BE2C (cell line): ENCODE measurements around the gene SEC16A.

Source experiments
- DNase-seq: peaks from one replicate; pipeline ENCODE4 v3.0.0-alpha.2; 2020
- H3K27me3 ChIP-seq: fragments of 250-450 bp; sonication (Bioruptor Pico); 2 replicates; pipeline ENCODE4 v1.5.1; 2020; ENCODE audit warnings: mild to moderate bottlenecking
- H3K36me3 ChIP-seq: fragments of 250-450 bp; sonication (Bioruptor Pico); 2 replicates; pipeline ENCODE4 v1.5.1; 2020; ENCODE audit warnings: mild to moderate bottlenecking
- H3K4me1 ChIP-seq: fragments of 250-450 bp; sonication (Bioruptor Pico); 2 replicates; pipeline ENCODE4 v1.5.1; 2020
- H3K4me3 ChIP-seq: 2 replicates; pipeline ENCODE4 v1.5.1; 2011; ENCODE audit warnings: low read depth, low read length
- H3K9me3 ChIP-seq: fragments of 250-450 bp; sonication (Bioruptor Pico); 2 replicates; pipeline ENCODE4 v1.5.1; 2020
- TF ChIP-seq, protein P1 (sequence below): IDR thresholded peaks from 2 replicates; pipeline ENCODE4 v1.5.1; 2012; ENCODE audit warnings: mild to moderate bottlenecking, low read depth, low read length

Gene SEC16A

DNA sequence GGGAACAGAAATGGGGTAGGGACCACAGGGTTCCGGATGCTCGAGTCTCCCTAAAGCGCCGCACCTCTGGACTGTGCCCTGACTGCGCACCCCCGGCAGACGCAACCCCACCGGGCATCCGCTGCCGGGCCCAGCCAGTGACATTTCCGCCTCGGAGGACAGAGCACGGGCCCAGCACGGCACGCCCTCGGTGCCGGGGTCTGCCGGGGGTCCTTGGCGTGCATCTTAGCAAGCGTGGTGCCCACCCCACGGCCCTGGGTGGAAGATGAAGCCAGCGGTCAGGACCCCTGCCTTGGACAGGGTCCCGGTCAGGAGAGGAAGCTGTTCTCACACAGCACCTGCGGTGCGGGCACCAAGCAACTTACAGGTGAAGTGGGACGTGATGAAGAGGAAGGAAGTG lies 50.2 kb downstream of the SEC16A start:
- TF ChIP-seq, protein P1, sequence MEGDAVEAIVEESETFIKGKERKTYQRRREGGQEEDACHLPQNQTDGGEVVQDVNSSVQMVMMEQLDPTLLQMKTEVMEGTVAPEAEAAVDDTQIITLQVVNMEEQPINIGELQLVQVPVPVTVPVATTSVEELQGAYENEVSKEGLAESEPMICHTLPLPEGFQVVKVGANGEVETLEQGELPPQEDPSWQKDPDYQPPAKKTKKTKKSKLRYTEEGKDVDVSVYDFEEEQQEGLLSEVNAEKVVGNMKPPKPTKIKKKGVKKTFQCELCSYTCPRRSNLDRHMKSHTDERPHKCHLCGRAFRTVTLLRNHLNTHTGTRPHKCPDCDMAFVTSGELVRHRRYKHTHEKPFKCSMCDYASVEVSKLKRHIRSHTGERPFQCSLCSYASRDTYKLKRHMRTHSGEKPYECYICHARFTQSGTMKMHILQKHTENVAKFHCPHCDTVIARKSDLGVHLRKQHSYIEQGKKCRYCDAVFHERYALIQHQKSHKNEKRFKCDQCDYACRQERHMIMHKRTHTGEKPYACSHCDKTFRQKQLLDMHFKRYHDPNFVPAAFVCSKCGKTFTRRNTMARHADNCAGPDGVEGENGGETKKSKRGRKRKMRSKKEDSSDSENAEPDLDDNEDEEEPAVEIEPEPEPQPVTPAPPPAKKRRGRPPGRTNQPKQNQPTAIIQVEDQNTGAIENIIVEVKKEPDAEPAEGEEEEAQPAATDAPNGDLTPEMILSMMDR: no peak
- Histone ChIP-seq H3K36me3 (peaks cover 55% of the 10 kb centered on the region), H3K4me3 (no peak overlapping the region), H3K9me3 (no peaks in the 10 kb centered on the region), H3K4me1 (no peaks in the 10 kb centered on the region; the same call in 1 of the 2 replicates), H3K27me3 (no peaks in the 10 kb centered on the region)
- DNase-seq: no peak

DNA sequence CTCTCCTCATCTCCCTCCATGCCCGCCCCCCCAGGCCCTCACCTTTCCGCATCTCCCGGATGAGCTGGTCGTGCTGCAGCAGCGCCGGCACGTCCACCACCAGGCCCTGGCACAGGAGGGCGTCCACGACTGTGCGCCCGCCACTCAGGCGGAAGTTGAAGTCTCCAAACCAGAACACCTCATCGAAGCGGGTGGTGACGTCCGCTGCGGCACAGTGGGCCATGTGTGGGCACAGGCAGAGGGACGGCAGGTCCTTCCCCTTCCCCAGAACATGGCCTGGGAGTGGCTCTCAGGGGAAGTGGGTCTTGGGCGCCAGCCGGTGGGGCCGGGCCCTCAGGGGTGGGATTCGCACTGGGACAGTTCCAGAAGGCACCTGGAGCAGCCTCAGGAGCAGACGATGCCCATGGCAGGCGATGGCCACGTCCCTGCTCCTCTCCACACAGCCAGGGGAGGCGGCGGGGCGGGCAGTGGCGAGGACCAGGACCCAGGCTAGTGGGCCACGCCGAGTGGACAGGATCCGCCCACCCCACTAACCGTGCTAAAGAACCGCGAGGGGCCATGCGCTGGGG lies 51.0 kb downstream of the SEC16A start:
- Histone ChIP-seq H3K9me3 (no peaks in the 10 kb centered on the region), H3K4me3 (no peak overlapping the region), H3K4me1 (no peaks in the 10 kb centered on the region), H3K27me3 (no peaks in the 10 kb centered on the region), H3K36me3 (peaks cover 56% of the 10 kb centered on the region)
- TF ChIP-seq, protein P1: no peak
- DNase-seq: no peak

DNA sequence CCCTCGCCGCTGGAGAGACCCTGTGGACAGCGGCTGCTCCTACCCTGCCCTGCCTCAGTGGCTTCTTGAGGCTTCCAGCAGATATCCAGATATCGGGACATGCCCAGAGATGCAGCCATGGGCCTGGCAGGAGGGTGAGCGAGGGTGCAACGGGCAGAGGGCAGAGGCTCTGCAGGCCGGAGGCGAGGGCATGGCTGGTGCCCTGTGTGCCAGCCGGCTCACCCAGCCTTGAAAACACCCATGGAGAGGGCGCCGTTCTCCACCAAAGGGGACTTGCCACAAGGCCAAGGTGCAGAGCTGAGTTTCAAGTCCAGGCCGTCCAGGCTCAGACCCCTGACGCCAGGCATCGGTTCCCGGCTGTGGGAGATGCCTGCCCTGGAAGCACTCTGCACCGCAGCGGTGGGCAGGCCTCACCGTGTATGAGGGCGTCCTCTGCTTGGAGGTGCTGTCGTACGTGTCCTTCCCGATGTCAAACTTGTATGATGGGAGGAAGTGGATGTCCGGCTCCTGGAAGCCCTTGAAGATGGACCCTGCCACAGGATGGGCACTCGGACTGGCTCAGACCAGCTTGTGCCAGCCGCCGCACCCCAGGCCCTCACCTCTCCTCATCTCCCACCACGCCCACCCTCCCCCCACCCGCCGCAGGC lies 52.1 kb downstream of the SEC16A start:
- H3K4me3 ChIP-seq: no peak overlapping the region
- peaks cover 54% of the 10 kb centered on the region for H3K36me3 ChIP-seq
- H3K4me1 ChIP-seq: no peaks in the 10 kb centered on the region
- no peaks in the 10 kb centered on the region for H3K27me3 ChIP-seq
- no peak for DNase-seq
- no peaks in the 10 kb centered on the region for H3K9me3 ChIP-seq
- TF ChIP-seq, protein P1: no peak

DNA sequence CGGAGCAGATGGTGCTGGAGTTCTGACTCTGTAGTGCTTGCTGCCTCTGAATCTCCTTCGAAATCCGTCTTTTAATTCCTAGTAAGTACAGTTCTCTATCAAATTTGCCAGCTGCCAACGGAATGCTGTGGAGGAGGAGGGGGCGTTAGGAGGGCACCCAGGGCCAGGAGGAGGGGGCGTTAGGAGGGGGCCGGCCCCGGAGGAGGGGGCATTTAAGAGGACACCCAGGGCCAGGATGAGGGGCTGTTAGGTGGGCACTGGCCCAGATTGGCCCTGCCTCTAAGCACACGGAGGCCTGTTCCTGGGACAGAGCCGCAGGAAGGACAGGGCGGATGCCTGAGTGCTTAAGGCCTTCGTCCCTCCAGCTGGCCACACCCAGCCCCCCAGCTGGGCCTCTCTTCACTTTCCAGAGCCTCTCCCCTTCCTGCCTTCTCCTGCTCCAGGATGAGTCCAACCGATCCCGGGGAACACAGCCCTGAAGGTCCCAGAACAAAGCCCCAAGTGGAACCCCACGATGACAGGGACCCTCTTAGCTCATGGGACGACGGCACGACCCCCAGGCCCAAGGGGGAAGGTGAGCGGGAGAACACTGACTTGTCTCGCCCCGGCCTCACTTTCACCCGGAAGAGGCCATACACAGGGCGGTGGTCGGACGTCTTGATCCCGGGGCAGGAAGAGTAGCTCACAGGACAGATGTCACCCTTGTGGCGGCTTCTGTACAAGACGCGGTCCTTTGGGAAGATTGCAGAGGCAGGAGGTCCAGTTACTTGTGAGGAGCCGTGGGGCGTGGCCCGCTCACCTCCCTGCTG lies 53.0 kb downstream of the SEC16A start:
- no peak overlapping the region for H3K4me3 ChIP-seq
- DNase-seq: no peak
- no peaks in the 10 kb centered on the region for H3K4me1 ChIP-seq
- H3K9me3 ChIP-seq: no peaks in the 10 kb centered on the region
- TF ChIP-seq, protein P1: no peak
- H3K36me3 ChIP-seq: peaks cover 57% of the 10 kb centered on the region
- no peaks in the 10 kb centered on the region for H3K27me3 ChIP-seq

DNA sequence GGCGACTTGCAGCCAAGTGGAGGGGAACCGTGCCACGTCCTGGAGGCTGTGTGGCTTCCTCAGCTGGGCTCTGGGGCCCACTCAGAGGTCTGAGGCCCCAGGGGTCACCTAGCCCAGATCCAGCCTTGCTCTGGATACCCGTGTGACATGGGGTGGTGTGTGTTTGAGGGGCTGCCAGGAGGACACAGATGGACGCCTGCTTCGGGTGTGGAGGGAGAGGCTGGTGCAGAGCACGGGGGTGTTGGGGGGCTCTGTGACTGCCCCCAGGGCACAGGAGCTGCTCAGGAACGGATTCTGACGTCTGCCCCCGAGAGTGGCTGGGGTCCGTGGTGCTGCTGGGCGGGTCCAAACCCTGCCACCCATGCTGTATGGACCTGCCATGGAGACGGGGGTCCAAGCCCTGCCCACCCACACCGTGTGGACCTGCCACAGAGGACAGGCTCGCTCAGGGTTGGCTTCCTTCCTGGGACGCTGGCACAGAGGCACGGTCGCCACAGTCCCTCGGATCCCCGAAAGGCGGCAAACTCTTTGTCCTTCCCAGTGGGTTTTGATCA lies 53.7 kb downstream of the SEC16A start:
- TF ChIP-seq, protein P1: no peak
- DNase-seq: no peak
- Histone ChIP-seq H3K4me3 (no peak overlapping the region), H3K9me3 (no peaks in the 10 kb centered on the region), H3K27me3 (no peaks in the 10 kb centered on the region), H3K4me1 (no peaks in the 10 kb centered on the region), H3K36me3 (peaks cover 64% of the 10 kb centered on the region)
